HepG2 (cell line): Measurements from ENCODE around the gene PJA2. TPM values are rescaled to one million over a fixed set of nuclear protein-coding genes. Genes with fewer than 3 reads are reported as not detected.
A peak's percentile ranks its signal among the peaks of the same experiment; 100 is the strongest.

Experiments used
- ATAC-seq: fragments of 200-7000 bp; cut with Tn5 transposase; 3 replicates; pipeline ENCODE4 v1.9.1; 2020; ENCODE audit warnings: mild to moderate bottlenecking, moderate library complexity
- BruUV-seq: library from RNA; stranded (reverse); fragments of 400-500 nt; replicated peaks from 2 replicates; lab custom pipeline; 2021; lab: Mats Ljungman, UMichigan
- CTCF ChIA-PET: fragments of 300-600 bp; formaldehyde crosslinking; extraction: SDS; loops from one replicate; lab custom pipeline; 2021; ENCODE audit warnings: low total read pairs, inconsistent platforms, low intra/inter-chr PET ratio; lab: Yijun Ruan, JAX
- POLR2A ChIA-PET: fragments of 350-600 bp; sonication (Branson Sonifier 250); formaldehyde crosslinking; loops from one replicate; lab custom pipeline; 2020; ENCODE audit warnings: antibody characterized with exemption, inconsistent platforms; lab: Yijun Ruan, JAX
- DNase-seq: peaks from one replicate; pipeline ENCODE4 v3.0.0-alpha.2; 2015; ENCODE audit warnings: low spot score
- FAIRE-seq: peaks from 3 replicates; lab custom pipeline; 2011; peaks lifted over from hg19 to GRCh38; lab: Jason Lieb, UNC
- H2AFZ ChIP-seq: one replicate; pipeline ENCODE4 v1.6.1; 2011; ENCODE audit warnings: low read length, inconsistent platforms
- H3K27ac ChIP-seq: fragments of 300-600 bp; 3 replicates; pipeline ENCODE4 v1.8.0; 2011; ENCODE audit warnings: mixed run types, mild to moderate bottlenecking, mixed read lengths, low read length, inconsistent platforms; ENCODE audit not compliant: insufficient read depth; ENCODE audit errors: extremely low read length
- H3K27me3 ChIP-seq, 2 experiments: fragments of 200-600 bp in 1 of 2; 2 replicates in 1 of 2; 3 replicates in 1 of 2; pipeline versions ENCODE4 v1.6.0 to v1.8.0; 2011; ENCODE audit warnings: low read length in 2 of 2, mild to moderate bottlenecking in 2 of 2, moderate library complexity in 2 of 2, inconsistent platforms in 1 of 2; ENCODE audit not compliant: insufficient read depth in 2 of 2, control insufficient read depth in 1 of 2
- H3K36me3 ChIP-seq, 2 experiments: fragments of 200-600 bp in 1 of 2; replicated peaks in 1 of 2; 2 replicates in 1 of 2; 3 replicates in 1 of 2; pipeline versions ENCODE4 v1.5.1 to v1.8.0; 2011; ENCODE audit warnings: low read length in 2 of 2, inconsistent platforms in 1 of 2; ENCODE audit not compliant: insufficient read depth in 2 of 2, control insufficient read depth in 1 of 2
- H3K4me1 ChIP-seq: 2 replicates; pipeline ENCODE4 v1.5.1; 2012; ENCODE audit warnings: low read length, inconsistent platforms; ENCODE audit not compliant: insufficient read depth
- H3K4me2 ChIP-seq: 2 replicates; pipeline ENCODE4 v1.6.0; 2011; ENCODE audit warnings: low read depth, low read length, inconsistent platforms
- H3K4me3 ChIP-seq, 3 experiments: fragments of 200-600 bp in 1 of 3; sonication (generic), shearing (Covaris generic) in 1 of 3; replicated peaks in 1 of 3; 2 replicates each; pipeline ENCODE4 v1.5.1; 2011 to 2016; ENCODE audit warnings: low read length in 3 of 3, inconsistent platforms in 2 of 3, low read depth in 2 of 3, mild to moderate bottlenecking in 2 of 3, control low read depth in 1 of 3, mixed read lengths in 1 of 3; ENCODE audit not compliant: insufficient read depth in 1 of 3
- H3K79me2 ChIP-seq: one replicate; pipeline ENCODE4 v1.6.1; 2011; ENCODE audit warnings: low read length, inconsistent platforms; ENCODE audit not compliant: insufficient read depth
- H3K9ac ChIP-seq: 2 replicates; pipeline ENCODE4 v1.6.0; 2011; ENCODE audit warnings: mild to moderate bottlenecking, low read depth, low read length, inconsistent platforms; ENCODE audit not compliant: insufficient read depth
- H3K9me3 ChIP-seq: 2 replicates; pipeline ENCODE4 v1.5.1; 2012; ENCODE audit warnings: mild to moderate bottlenecking, low read length
- H4K20me1 ChIP-seq: 2 replicates; pipeline ENCODE4 v1.6.0; 2011; ENCODE audit warnings: inconsistent platforms, mild to moderate bottlenecking, low read length, moderate library complexity; ENCODE audit not compliant: insufficient read depth
- E2F5 ChIP-seq: sonication (generic); formaldehyde crosslinking; conservative IDR thresholded peaks from 2 replicates; pipeline ENCODE4 v1.4.0; 2020; ENCODE audit warnings: missing genetic modification reagents
- GZF1 ChIP-seq: sonication (generic); formaldehyde crosslinking; IDR thresholded peaks from 2 replicates; pipeline ENCODE4 v1.5.1; 2020; ENCODE audit warnings: mild to moderate bottlenecking, missing genetic modification reagents
- HMGA1 ChIP-seq: sonication (generic); formaldehyde crosslinking; conservative IDR thresholded peaks from 2 replicates; pipeline ENCODE4 v1.4.0; 2020; ENCODE audit warnings: missing genetic modification reagents
- NCOA1 ChIP-seq: sonication (generic); formaldehyde crosslinking; IDR thresholded peaks from 2 replicates; pipeline ENCODE4 v1.9.0; 2021; ENCODE audit warnings: missing genetic modification reagents
- PBX2 ChIP-seq: IDR thresholded peaks from 2 replicates; pipeline ENCODE4 v1.6.1; 2016; ENCODE audit warnings: control low read depth
- SUZ12 ChIP-seq: fragments of 150-350 bp; IDR thresholded peaks from 2 replicates; pipeline ENCODE4 v1.6.1; 2014; ENCODE audit warnings: low read depth, low read length
- ZBTB7B ChIP-seq: sonication (generic); formaldehyde crosslinking; IDR thresholded peaks from 2 replicates; pipeline ENCODE4 v1.4.0; 2020; ENCODE audit warnings: missing genetic modification reagents
- ZNF331 ChIP-seq: sonication (generic); formaldehyde crosslinking; IDR thresholded peaks from 2 replicates; pipeline ENCODE4 v1.4.0; 2020; ENCODE audit warnings: missing genetic modification reagents
- ZNF460 ChIP-seq: sonication (generic); formaldehyde crosslinking; IDR thresholded peaks from 2 replicates; pipeline ENCODE4 v1.5.1; 2020; ENCODE audit warnings: missing genetic modification reagents, mild to moderate bottlenecking, borderline replicate concordance
- ZNF678 ChIP-seq: sonication (generic); formaldehyde crosslinking; IDR thresholded peaks from 2 replicates; pipeline ENCODE4 v1.4.0; 2020; ENCODE audit warnings: mild to moderate bottlenecking, missing genetic modification reagents
- ZNF737 ChIP-seq: sonication (generic); formaldehyde crosslinking; IDR thresholded peaks from 2 replicates; pipeline ENCODE4 v1.5.0; 2020; ENCODE audit warnings: missing genetic modification reagents, mild to moderate bottlenecking, borderline replicate concordance
- ZNF773 ChIP-seq: sonication (generic); formaldehyde crosslinking; IDR thresholded peaks from 2 replicates; pipeline ENCODE4 v1.4.0; 2020; ENCODE audit warnings: missing genetic modification reagents, borderline replicate concordance
- WGBS: methylation state at CpG from one replicate; pipeline ENCODE4 v1.1.6; 2017; ENCODE audit warnings: low lambda C conversion rate; 5-methylcytosine and 5-hydroxymethylcytosine counted together
- in situ Hi-C: cut with HindIII; loops from 2 replicates; pipeline ENCODE4 v1.10.0; 2017; ENCODE audit warnings: low pct_unique_long_range_greater_than_20kb; ENCODE audit not compliant: extremely low pct_ligation_motif_present
- intact Hi-C: fragments of 100-400 bp; cut with micrococcal nuclease; formaldehyde crosslinking; loops from one replicate; pipeline ENCODE4 v1.10.0; 2022; ENCODE audit not compliant: unreplicated experiment
- polyA plus RNA-seq, 8 experiments: library from polyadenylated mRNA; depleted of rRNA in 3 of 8; stranded (reverse) in 7 of 8; unstranded in 1 of 8; fragments of >200 nt; fragmentation: Illumina TruSeq in 4 of 8; extraction: Trizol in 4 of 8; gene quantifications; 2 replicates each; pipeline versions ENCODE4 v1.2.1 to v1.2.3, GENCODE V29; 2011 to 2016; ENCODE audit warnings: low read depth in 4 of 8, missing spikeins in 1 of 8, mixed read lengths in 1 of 8; ENCODE audit not compliant: insufficient read depth in 1 of 8
- total RNA-seq, 5 experiments: library from RNA; depleted of rRNA; stranded (reverse); fragments of >200 nt; fragmentation: Illumina TruSeq; extraction: Trizol; gene quantifications; 2 replicates each; pipeline ENCODE4 v1.2.3, GENCODE V29; 2016; ENCODE audit warnings: low read depth in 1 of 5

The PJA2 gene
- total and polyA plus RNA-seq, 2 of the 13 experiments (the other 11 are each of a cell fraction or from before 2014, with no cell fraction given) = 39.4 to 41.4 TPM

- TF ChIP-seq ZNF737 (CRISPR knock-in tag) = no peak
Observed at GRCh38 chr5:109451146-109451545, 41.4 kb upstream of the PJA2 start (continued).

GRCh38 chr5:109450129-109450877 is 40.5 kb upstream of the PJA2 start:
- Histone ChIP-seq H3K4me3 (no peak overlapping the region), H3K27me3 (peaks cover 0 to 5% of the 10 kb centered on the region in 2 experiments; a peak in 2 of 5 replicates)
- no peak for ATAC-seq

More at GRCh38 chr5:109450129-109450877, 40.5 kb upstream of the PJA2 start:
- H4K20me1 ChIP-seq = no peaks in the 10 kb centered on the region
- no peak overlapping the region for H3K9ac ChIP-seq
- H3K4me1 ChIP-seq = no peaks in the 10 kb centered on the region
- DNase-seq (no peak), FAIRE-seq (no peak)
- WGBS = 33% methylated on average over 12 of the region's 12 CpGs
- no peaks in the 10 kb centered on the region for H3K79me2 ChIP-seq
- POLR2A ChIA-PET = no interaction called here
- H2AFZ ChIP-seq = no peak overlapping the region
- H3K9me3 ChIP-seq = no peaks in the 10 kb centered on the region
- intact Hi-C loops = no loop called here
- CTCF ChIA-PET = no interaction called here
- peak overlapping the region; percentile 15; the same call in 1 of the 2 replicates for H3K4me2 ChIP-seq
- BruUV-seq = no TSS peak
- in situ Hi-C loops = no loop called here
- TF ChIP-seq SUZ12 (no peak), ZBTB7B (CRISPR knock-in tag) (no peak), ZNF678 (CRISPR knock-in tag) (no peak), ZNF773 (CRISPR knock-in tag) (no peak), HMGA1 (CRISPR knock-in tag) (no peak), NCOA1 (CRISPR knock-in tag) (no peak), PBX2 (CRISPR knock-in tag) (no peak), ZNF460 (CRISPR knock-in tag) (no peak), ZNF331 (CRISPR knock-in tag) (no peak), E2F5 (no peak), GZF1 (no peak)
- no peaks in the 10 kb centered on the region for H3K36me3 ChIP-seq
- H3K27ac ChIP-seq = no peak overlapping the region
